Measurements from ENCODE around the gene SH3TC2.

DNA sequence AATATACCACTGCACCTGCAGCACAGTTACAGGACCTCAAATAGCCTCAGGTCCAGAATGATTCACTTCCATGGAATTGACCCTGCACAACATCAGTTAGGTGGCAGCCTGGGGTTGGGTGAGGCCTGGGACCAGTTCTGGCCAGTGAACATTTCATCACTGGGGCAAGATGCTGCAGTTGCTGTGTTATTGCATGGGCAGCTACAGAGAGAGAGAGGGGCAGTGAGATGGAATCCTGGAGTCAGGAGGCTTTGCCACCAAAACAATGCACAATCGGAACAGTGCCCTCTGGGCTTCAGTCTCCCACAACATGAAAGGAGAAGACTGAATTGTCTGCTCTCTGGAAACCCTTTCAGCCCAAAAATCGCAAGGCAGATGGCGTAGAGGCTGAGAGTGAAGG, 51.8 kb downstream of the SH3TC2 start:
- TF ChIP-seq TEAD4 (IDR thresholded peaks at IDR 0.05; ENCODE audit: borderline replicate concordance, insufficient read depth) (no peak), MAX (IDR thresholded peaks at IDR 0.05; ENCODE audit: low read depth) (no peak), TAF1 (IDR thresholded peaks at IDR 0.05; ENCODE audit: borderline replicate concordance, low read depth, low read length) (no peak), YY1 (IDR thresholded peaks at IDR 0.05; ENCODE audit: low read depth) (no peak)
- TF ChIP-seq, protein P1, sequence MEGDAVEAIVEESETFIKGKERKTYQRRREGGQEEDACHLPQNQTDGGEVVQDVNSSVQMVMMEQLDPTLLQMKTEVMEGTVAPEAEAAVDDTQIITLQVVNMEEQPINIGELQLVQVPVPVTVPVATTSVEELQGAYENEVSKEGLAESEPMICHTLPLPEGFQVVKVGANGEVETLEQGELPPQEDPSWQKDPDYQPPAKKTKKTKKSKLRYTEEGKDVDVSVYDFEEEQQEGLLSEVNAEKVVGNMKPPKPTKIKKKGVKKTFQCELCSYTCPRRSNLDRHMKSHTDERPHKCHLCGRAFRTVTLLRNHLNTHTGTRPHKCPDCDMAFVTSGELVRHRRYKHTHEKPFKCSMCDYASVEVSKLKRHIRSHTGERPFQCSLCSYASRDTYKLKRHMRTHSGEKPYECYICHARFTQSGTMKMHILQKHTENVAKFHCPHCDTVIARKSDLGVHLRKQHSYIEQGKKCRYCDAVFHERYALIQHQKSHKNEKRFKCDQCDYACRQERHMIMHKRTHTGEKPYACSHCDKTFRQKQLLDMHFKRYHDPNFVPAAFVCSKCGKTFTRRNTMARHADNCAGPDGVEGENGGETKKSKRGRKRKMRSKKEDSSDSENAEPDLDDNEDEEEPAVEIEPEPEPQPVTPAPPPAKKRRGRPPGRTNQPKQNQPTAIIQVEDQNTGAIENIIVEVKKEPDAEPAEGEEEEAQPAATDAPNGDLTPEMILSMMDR (IDR thresholded peaks at IDR 0.05) = no peak

Measured in SK-N-SH (cell line).